Tibial nerve (tissue), 4 donors: ENCODE results near the gene CLIP4. TPM values are rescaled to one million over a fixed set of nuclear protein-coding genes. Genes with fewer than 3 reads are reported as not detected.
"Not testable (repeated sequence)": the region's sequence is repeated elsewhere in the genome, so short reads cannot be mapped to it uniquely, and the experiment has no call there.

Source experiments
- DNase-seq, 2 donors: peaks; one replicate each; pipeline ENCODE4 v3.0.0-alpha.2; 2019; ENCODE audit warnings: low spot score in 2 of 2
- H3K27ac ChIP-seq, 4 donors: fragments of 200-600 bp; sonication (generic) in 3 of 4; one replicate each; pipeline ENCODE4 v1.5.1; 2017 to 2019; ENCODE audit warnings: mild to moderate bottlenecking in 1 of 4
- H3K27me3 ChIP-seq, 2 donors: fragments of 200-600 bp; sonication (generic) in 1 of 2; one replicate each; pipeline versions ENCODE4 v1.5.1 to v1.6.0; 2017 to 2019
- H3K36me3 ChIP-seq, 3 donors: fragments of 200-600 bp; sonication (generic); one replicate each; pipeline ENCODE4 v1.5.1; 2018 to 2019
- H3K4me1 ChIP-seq, 4 donors: fragments of 200-600 bp; sonication (generic) in 3 of 4; one replicate each; pipeline ENCODE4 v1.5.1; 2017 to 2019
- H3K4me3 ChIP-seq, 4 donors: fragments of 200-600 bp; sonication (generic) in 3 of 4; one replicate each; pipeline ENCODE4 v1.5.1; 2017 to 2019; ENCODE audit warnings: mild to moderate bottlenecking in 1 of 4, moderate library complexity in 1 of 4
- H3K9me3 ChIP-seq, 4 donors: fragments of 200-600 bp; sonication (generic) in 3 of 4; one replicate each; pipeline ENCODE4 v1.5.1; 2017 to 2019
- EP300 ChIP-seq, 2 donors: sonication (generic); formaldehyde crosslinking; IDR thresholded peaks; one replicate each; pipeline ENCODE4 v1.6.1; 2017; ENCODE audit warnings: antibody characterized with exemption in 2 of 2, mild to moderate bottlenecking in 1 of 2
- POLR2A ChIP-seq, 2 donors: fragments of 450-650 bp; IDR thresholded peaks; one replicate each; pipeline ENCODE4 v1.6.1; 2017; ENCODE audit warnings: antibody characterized with exemption in 2 of 2, mild to moderate bottlenecking in 2 of 2, moderate library complexity in 2 of 2
- WGBS, 2 donors: methylation state at CpG; one replicate each; pipeline ENCODE4 v1.1.5; 2018; 5-methylcytosine and 5-hydroxymethylcytosine counted together
- total RNA-seq, 4 donors: library from RNA; depleted of rRNA; stranded (reverse); fragments of >200 nt; gene quantifications; one replicate each; pipeline ENCODE4 v1.1.0, GENCODE V29; 2016
- TF ChIP-seq, protein P1 (sequence below), 5 experiments: fragments of 200-600 bp in 3 of 5; fragments of 450-650 bp in 2 of 5; sonication (generic) in 3 of 5; IDR thresholded peaks; one replicate each; pipeline ENCODE4 v1.5.1; 2016 to 2019; ENCODE audit warnings: antibody characterized with exemption in 5 of 5, mild to moderate bottlenecking in 3 of 5, moderate library complexity in 2 of 5

Gene CLIP4
- total RNA-seq, 4 donors from 2014 or later, result 71.4 to 98.6 (median 91.2) TPM

DNA sequence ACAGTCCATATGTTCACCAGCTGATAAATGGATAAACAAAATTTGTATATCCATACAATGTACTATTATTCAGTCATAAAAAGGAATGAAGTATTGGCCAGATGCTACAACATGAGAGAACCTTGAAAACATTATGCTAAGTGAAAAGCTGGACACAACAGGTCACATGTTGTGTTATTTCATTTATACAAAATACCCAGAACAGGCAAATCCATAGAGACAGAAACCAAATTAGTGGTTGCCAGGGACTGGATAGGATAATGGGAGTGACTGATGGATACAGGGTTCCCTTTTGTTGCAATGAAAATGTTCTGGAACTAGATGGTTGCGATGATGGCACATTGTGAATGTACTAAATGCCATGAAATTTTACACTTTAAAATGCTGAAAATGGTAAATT lies 30.7 kb upstream of the CLIP4 start:
- WGBS, 2 donors, result 66 to 95% methylated on average over 1 of the region's 1 CpG

DNA sequence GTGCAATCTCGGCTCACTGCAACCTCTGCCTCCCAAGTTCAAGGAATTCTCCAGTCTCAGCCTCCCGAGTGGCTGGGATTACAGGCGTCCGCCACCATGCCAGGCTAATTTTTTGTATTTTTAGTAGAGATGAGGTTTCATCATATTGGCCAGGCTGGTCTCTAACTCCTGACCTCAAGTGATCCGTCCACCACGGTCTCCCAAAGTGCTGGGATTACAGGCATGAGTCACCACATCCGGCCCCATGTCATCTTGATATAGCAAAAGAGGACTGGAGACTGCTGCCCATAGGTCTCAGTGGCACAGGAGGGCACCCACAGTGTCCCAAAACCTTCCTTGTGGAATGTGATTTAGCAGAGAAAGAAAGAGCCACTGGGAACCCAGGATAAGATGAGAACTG lies 24.9 kb upstream of the CLIP4 start:
- 87 to 91% methylated on average over 7 of the region's 7 CpGs for WGBS, 2 donors
- H3K4me1 ChIP-seq, H3K9me3 ChIP-seq, H3K36me3 ChIP-seq, H3K27me3 ChIP-seq, H3K4me3 ChIP-seq, DNase-seq, H3K27ac ChIP-seq: not testable (repeated sequence)

More for the DNA sequence above, 30.7 kb upstream of the CLIP4 start:
- no peak for DNase-seq
- TF ChIP-seq POLR2A (IDR thresholded peaks at IDR 0.05), result no peak
- TF ChIP-seq, protein P1, sequence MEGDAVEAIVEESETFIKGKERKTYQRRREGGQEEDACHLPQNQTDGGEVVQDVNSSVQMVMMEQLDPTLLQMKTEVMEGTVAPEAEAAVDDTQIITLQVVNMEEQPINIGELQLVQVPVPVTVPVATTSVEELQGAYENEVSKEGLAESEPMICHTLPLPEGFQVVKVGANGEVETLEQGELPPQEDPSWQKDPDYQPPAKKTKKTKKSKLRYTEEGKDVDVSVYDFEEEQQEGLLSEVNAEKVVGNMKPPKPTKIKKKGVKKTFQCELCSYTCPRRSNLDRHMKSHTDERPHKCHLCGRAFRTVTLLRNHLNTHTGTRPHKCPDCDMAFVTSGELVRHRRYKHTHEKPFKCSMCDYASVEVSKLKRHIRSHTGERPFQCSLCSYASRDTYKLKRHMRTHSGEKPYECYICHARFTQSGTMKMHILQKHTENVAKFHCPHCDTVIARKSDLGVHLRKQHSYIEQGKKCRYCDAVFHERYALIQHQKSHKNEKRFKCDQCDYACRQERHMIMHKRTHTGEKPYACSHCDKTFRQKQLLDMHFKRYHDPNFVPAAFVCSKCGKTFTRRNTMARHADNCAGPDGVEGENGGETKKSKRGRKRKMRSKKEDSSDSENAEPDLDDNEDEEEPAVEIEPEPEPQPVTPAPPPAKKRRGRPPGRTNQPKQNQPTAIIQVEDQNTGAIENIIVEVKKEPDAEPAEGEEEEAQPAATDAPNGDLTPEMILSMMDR (IDR thresholded peaks at IDR 0.05), result no peak
- no peak for TF ChIP-seq EP300 (IDR thresholded peaks at IDR 0.05)
- peaks cover 0 to 4% (median 0%) of the 10 kb centered on the region in 4 donors for H3K4me1 ChIP-seq
- no peaks in the 10 kb centered on the region for H3K27me3 ChIP-seq
- H3K9me3 ChIP-seq, result peaks cover 0 to 8% (median 0%) of the 10 kb centered on the region in 4 donors
- peaks cover 0 to 13% (median 0%) of the 10 kb centered on the region in 3 donors for H3K36me3 ChIP-seq
- H3K27ac ChIP-seq, result peak overlapping the region in 1 of 4 donors; percentile 52
- H3K4me3 ChIP-seq, result no peak overlapping the region

DNA sequence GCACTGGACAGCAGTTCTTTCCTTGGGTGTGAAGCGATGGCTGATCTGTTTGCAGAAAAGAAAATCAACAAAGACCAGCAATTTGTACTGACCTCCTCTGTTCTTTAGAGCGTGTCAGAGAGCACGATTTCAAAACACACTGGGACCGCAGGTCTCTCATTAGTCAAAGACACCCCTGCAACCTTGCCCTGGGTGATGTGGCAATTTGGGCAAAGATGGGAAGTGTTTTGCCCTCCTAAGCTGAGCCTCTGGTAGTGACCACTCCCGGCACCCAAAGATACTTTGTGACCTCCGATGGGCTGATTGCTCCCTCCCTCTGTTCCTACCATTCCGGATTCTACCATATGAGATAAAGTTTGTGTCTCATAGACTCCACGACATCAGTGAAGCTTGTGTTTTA lies 18.2 kb upstream of the CLIP4 start:
- Histone ChIP-seq H3K27me3 (no peaks in the 10 kb centered on the region), H3K4me3 (no peak overlapping the region), H3K9me3 (no peaks in the 10 kb centered on the region), H3K4me1 (no peaks in the 10 kb centered on the region), H3K36me3 (no peaks in the 10 kb centered on the region), H3K27ac (no peak overlapping the region)
- WGBS, 2 donors, result 90 to 93% methylated on average over 8 of the region's 8 CpGs
- TF ChIP-seq POLR2A (IDR thresholded peaks at IDR 0.05) (no peak), EP300 (IDR thresholded peaks at IDR 0.05) (no peak)
- TF ChIP-seq, protein P1 (IDR thresholded peaks at IDR 0.05), result no peak
- DNase-seq, result no peak

DNA sequence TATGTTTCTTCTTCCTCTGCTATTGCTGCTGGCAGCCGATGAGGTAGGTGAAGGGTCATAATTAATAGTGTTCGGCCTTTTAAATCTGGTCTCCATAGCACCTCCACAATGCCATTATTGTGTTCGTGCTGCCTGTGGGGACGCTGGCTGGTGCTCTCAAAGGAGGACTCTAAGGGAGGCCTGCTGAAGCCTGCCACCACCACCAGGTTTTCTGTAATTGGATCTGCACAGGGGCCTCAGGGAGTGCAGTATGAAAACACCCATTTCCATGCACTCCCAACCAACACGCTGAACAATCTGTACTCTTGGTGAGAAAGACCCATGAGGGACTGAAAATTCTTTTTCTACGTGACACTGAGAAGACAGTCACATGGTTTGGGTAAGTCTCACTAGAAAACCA lies 17.6 kb upstream of the CLIP4 start:
- Histone ChIP-seq H3K36me3 (no peaks in the 10 kb centered on the region), H3K4me1 (no peaks in the 10 kb centered on the region), H3K27me3 (no peaks in the 10 kb centered on the region), H3K9me3 (no peaks in the 10 kb centered on the region), H3K4me3 (no peak overlapping the region), H3K27ac (no peak overlapping the region)
- WGBS, 2 donors, result 34 to 43% methylated on average over 6 of the region's 6 CpGs
- TF ChIP-seq, protein P1 (IDR thresholded peaks at IDR 0.05), result no peak
- TF ChIP-seq POLR2A (IDR thresholded peaks at IDR 0.05), result no peak
- TF ChIP-seq EP300 (IDR thresholded peaks at IDR 0.05), result no peak
- DNase-seq, result no peak

DNA sequence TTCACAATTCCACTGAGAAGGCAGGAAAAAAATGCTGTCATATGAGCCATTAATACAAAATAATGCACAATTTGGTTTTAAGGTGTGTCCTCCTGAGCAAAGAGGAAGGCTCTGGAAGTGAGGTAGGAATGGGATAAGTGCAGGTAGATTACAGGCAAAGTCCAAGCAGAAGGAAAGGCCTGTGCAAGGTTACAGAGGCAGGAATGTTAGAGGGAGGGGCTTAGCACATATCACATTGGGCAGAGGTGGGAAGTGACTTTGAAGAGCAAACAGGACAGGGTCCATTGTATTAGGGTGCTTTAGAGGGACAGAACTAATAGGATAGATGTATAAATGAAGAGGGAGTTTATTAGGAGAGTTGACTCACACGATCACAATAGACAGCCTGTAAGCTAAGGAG lies 14.7 kb upstream of the CLIP4 start:
- Histone ChIP-seq H3K27ac (no peak overlapping the region), H3K4me3 (no peak overlapping the region), H3K9me3 (no peaks in the 10 kb centered on the region), H3K36me3 (no peaks in the 10 kb centered on the region), H3K27me3 (no peaks in the 10 kb centered on the region), H3K4me1 (no peaks in the 10 kb centered on the region)
- TF ChIP-seq, protein P1 (IDR thresholded peaks at IDR 0.05), result no peak
- no peak for TF ChIP-seq EP300 (IDR thresholded peaks at IDR 0.05)
- no peak for TF ChIP-seq POLR2A (IDR thresholded peaks at IDR 0.05)
- DNase-seq, result no peak
- 87 to 90% methylated on average over 1 of the region's 1 CpG for WGBS, 2 donors

DNA sequence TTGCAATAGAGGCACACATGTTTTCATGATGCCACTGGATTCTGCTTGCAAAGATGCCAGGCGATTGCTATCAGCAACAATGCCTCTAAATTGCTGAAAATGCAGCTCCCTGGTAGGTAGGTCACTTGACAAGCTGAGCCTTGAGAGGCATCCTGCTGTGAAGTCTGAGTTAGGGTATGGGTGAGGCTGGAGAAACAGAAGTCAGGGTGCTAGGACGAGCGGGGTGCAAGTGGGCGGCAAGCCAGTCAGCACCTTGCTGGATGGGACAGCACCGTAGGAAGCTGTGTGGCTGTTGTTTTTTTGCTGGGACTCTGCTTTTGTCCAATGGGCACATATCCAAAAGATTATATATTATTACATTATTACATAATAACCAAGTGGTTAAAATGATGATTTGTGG lies 10.5 kb upstream of the CLIP4 start:
- no peak for TF ChIP-seq POLR2A (IDR thresholded peaks at IDR 0.05)
- Histone ChIP-seq H3K27me3 (no peaks in the 10 kb centered on the region), H3K9me3 (no peaks in the 10 kb centered on the region), H3K4me1 (peaks cover 0 to 10% (median 2%) of the 10 kb centered on the region in 4 donors), H3K4me3 (no peak overlapping the region), H3K36me3 (no peaks in the 10 kb centered on the region), H3K27ac (no peak overlapping the region)
- WGBS, 2 donors, result 79 to 80% methylated on average over 5 of the region's 5 CpGs
- DNase-seq, result no peak
